NT2/D1 (cell line): ENCODE measurements around the gene DYNC1LI1.

Experiments used
- DNase-seq: peaks from one replicate; pipeline ENCODE4 v3.0.0-alpha.2; 2011; ENCODE audit warnings: low read depth, low spot score
- H3K27me3 ChIP-seq: 2 replicates; pipeline ENCODE4 v1.6.0; 2011; ENCODE audit warnings: mild to moderate bottlenecking; ENCODE audit not compliant: insufficient read length, insufficient read depth
- H3K36me3 ChIP-seq: 2 replicates; pipeline ENCODE4 v1.6.1; 2011; ENCODE audit warnings: mild to moderate bottlenecking, low read length, mixed read lengths; ENCODE audit not compliant: insufficient read depth, insufficient read length
- H3K4me1 ChIP-seq: 2 replicates; pipeline ENCODE4 v1.5.1; 2011; ENCODE audit not compliant: insufficient read depth, insufficient read length
- H3K4me3 ChIP-seq: 2 replicates; pipeline ENCODE4 v1.5.1; 2011; ENCODE audit warnings: low read depth; ENCODE audit not compliant: insufficient read length
- H3K9ac ChIP-seq: 2 replicates; pipeline ENCODE4 v1.6.0; 2011; ENCODE audit warnings: low read depth; ENCODE audit not compliant: insufficient read length
- H3K9me3 ChIP-seq: 2 replicates; pipeline ENCODE4 v1.5.1; 2011; ENCODE audit warnings: mild to moderate bottlenecking, low read length; ENCODE audit not compliant: insufficient read depth
- SUZ12 ChIP-seq: IDR thresholded peaks from 2 replicates; pipeline ENCODE4 v1.6.1; 2011; ENCODE audit not compliant: insufficient read length, insufficient read depth; ENCODE audit errors: extremely low read depth
- YY1 ChIP-seq: IDR thresholded peaks from 2 replicates; pipeline ENCODE4 v1.6.1; 2011; ENCODE audit not compliant: insufficient read length, insufficient read depth
- ZNF274 ChIP-seq: IDR thresholded peaks from 2 replicates; pipeline ENCODE4 v1.6.1; 2011; ENCODE audit warnings: mild to moderate bottlenecking, low read depth, low read length

The DYNC1LI1 gene

GRCh38 chr3:32595323-32595722 lies 24.7 kb upstream of the DYNC1LI1 start:
- TF ChIP-seq SUZ12 (no peak), YY1 (no peak), ZNF274 (no peak)
- no peak for DNase-seq
- Histone ChIP-seq H3K9ac (no peak overlapping the region), H3K27me3 (peaks cover 7% of the 10 kb centered on the region), H3K4me3 (no peak overlapping the region), H3K9me3 (no peaks in the 10 kb centered on the region), H3K4me1 (peaks cover 3% of the 10 kb centered on the region), H3K36me3 (no peaks in the 10 kb centered on the region)

GRCh38 chr3:32593903-32594525 lies 23.4 kb upstream of the DYNC1LI1 start:
- H3K9me3 ChIP-seq, result no peaks in the 10 kb centered on the region

GRCh38 chr3:32592696-32593353 lies 22.2 kb upstream of the DYNC1LI1 start:
- DNase-seq, result no peak
- Histone ChIP-seq H3K9ac (peak overlapping the region; percentile 69), H3K4me3 (peak overlapping the region; percentile 35), H3K4me1 (peaks cover 3% of the 10 kb centered on the region), H3K9me3 (no peaks in the 10 kb centered on the region), H3K27me3 (peaks cover 7% of the 10 kb centered on the region), H3K36me3 (no peaks in the 10 kb centered on the region)
- no peak for TF ChIP-seq YY1
- TF ChIP-seq SUZ12, result no peak
- no peak for TF ChIP-seq ZNF274

More at GRCh38 chr3:32593903-32594525, 23.4 kb upstream of the DYNC1LI1 start:
- DNase-seq, result no peak
- Histone ChIP-seq H3K27me3 (peaks cover 7% of the 10 kb centered on the region), H3K36me3 (no peaks in the 10 kb centered on the region), H3K4me3 (no peak overlapping the region), H3K9ac (no peak overlapping the region), H3K4me1 (peaks cover 3% of the 10 kb centered on the region)
- TF ChIP-seq SUZ12 (no peak), ZNF274 (no peak), YY1 (no peak)

- H3K4me3 ChIP-seq, result no peak overlapping the region
- peaks cover 7% of the 10 kb centered on the region for H3K27me3 ChIP-seq
- no peaks in the 10 kb centered on the region for H3K36me3 ChIP-seq
- H3K4me1 ChIP-seq, result peaks cover 3% of the 10 kb centered on the region
- no peak overlapping the region for H3K9ac ChIP-seq
- TF ChIP-seq ZNF274, result no peak
- no peaks in the 10 kb centered on the region for H3K9me3 ChIP-seq
- peak; percentile 80 for DNase-seq
These were observed 21.4 kb upstream of the DYNC1LI1 start for GRCh38 chr3:32592011-32592410.

- Histone ChIP-seq H3K27me3 (peaks cover 7% of the 10 kb centered on the region), H3K9me3 (no peaks in the 10 kb centered on the region), H3K36me3 (no peaks in the 10 kb centered on the region), H3K9ac (no peak overlapping the region), H3K4me1 (peaks cover 3% of the 10 kb centered on the region), H3K4me3 (no peak overlapping the region)
- DNase-seq, result no peak
- TF ChIP-seq YY1 (no peak), SUZ12 (no peak), ZNF274 (no peak)
These were observed 20.5 kb upstream of the DYNC1LI1 start for GRCh38 chr3:32591186-32591585.

- no peak for DNase-seq
- Histone ChIP-seq H3K4me1 (no peaks in the 10 kb centered on the region), H3K9ac (no peak overlapping the region), H3K9me3 (no peaks in the 10 kb centered on the region), H3K4me3 (no peak overlapping the region), H3K36me3 (no peaks in the 10 kb centered on the region), H3K27me3 (no peaks in the 10 kb centered on the region)
- TF ChIP-seq ZNF274, result no peak
- no peak for TF ChIP-seq YY1
- no peak for TF ChIP-seq SUZ12
These were observed 15.7 kb upstream of the DYNC1LI1 start for GRCh38 chr3:32586356-32586755.

GRCh38 chr3:32584660-32585059 lies 14.0 kb upstream of the DYNC1LI1 start:
- Histone ChIP-seq H3K4me3 (no peak overlapping the region), H3K36me3 (no peaks in the 10 kb centered on the region), H3K9me3 (no peaks in the 10 kb centered on the region), H3K9ac (no peak overlapping the region), H3K27me3 (no peaks in the 10 kb centered on the region), H3K4me1 (no peaks in the 10 kb centered on the region)
- no peak for TF ChIP-seq ZNF274
- DNase-seq, result no peak
